CD4-positive, alpha-beta T cell treated with Interferon gamma for 1 hour (primary cell): ENCODE measurements around the gene LRRC56.
"Not testable (repeated sequence)": the region's sequence is repeated elsewhere in the genome, so short reads cannot be mapped to it uniquely, and the experiment has no call there.

ENCODE experiments used
- DNase-seq: peaks from one replicate; pipeline ENCODE4 v3.0.0-alpha.2; 2020

LRRC56 gene

GRCh38 chr11:559712-560304 is 22.5 kb downstream of the LRRC56 start:
- no peak for DNase-seq

GRCh38 chr11:560305-561147 is 23.2 kb downstream of the LRRC56 start, which contains the start of the genes LMNTD2 and RASSF7:
LMNTD2 (minus strand) TSS chr11:560738; CDS start chr11:560716, 22 bp downstream.
RASSF7 (plus strand) TSS chr11:560970; CDS start chr11:561769, 799 bp downstream.
- DNase-seq: peak; percentile 91

DNA sequence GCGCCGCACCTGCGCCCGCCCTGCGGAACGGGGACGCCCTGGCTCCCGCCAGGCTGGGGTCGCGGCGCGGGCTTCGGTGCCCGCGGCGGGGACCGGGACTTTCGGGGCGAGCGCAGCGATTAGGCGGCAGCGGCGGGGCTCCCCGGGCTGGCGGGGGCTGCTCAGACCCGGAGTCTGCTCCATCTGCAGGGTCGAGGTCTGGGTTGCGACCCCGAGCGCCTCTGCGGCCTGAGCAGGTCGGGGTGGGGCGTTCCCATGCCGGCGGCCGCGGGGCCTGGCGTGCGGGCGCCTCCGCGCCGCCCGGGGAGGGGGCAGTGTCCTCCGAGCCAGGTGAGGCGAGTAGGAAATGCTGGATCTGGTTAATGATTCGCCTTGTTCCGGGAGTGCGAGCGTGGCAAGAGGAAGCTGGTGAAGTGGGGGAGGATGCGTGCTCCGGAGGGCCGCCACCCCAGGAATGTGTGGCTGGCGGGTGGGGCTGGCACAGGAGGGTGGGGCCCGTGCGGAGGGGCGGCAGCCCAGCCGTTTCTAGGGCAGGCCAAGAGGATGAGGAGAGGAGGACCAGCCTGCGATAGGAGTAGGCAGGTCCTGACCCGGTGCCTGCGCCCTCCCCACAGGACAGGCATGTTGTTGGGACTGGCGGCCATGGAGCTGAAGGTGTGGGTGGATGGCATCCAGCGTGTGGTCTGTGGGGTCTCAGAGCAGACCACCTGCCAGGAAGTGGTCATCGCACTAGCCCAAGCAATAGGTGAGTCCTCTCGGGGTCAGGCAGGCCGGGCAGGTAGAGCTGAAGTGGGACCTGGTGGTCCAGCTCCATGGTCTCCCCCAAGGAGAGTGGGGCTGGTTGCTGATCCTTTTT is 24.0 kb downstream of the LRRC56 start:
- no peak for DNase-seq

DNA sequence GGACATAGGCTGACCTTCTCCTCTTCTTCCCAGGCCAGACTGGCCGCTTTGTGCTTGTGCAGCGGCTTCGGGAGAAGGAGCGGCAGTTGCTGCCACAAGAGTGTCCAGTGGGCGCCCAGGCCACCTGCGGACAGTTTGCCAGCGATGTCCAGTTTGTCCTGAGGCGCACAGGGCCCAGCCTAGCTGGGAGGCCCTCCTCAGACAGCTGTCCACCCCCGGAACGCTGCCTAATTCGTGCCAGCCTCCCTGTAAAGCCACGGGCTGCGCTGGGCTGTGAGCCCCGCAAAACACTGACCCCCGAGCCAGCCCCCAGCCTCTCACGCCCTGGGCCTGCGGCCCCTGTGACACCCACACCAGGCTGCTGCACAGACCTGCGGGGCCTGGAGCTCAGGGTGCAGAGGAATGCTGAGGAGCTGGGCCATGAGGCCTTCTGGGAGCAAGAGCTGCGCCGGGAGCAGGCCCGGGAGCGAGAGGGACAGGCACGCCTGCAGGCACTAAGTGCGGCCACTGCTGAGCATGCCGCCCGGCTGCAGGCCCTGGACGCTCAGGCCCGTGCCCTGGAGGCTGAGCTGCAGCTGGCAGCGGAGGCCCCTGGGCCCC is 24.8 kb downstream of the LRRC56 start:
- DNase-seq: no peak

- DNase-seq: no peak
Measured at GRCh38 chr11:563066-563811, 25.9 kb downstream of the LRRC56 start.

- no peak for DNase-seq
Measured at GRCh38 chr11:563812-564578, 26.7 kb downstream of the LRRC56 start.

GRCh38 chr11:565921-566509 is 28.7 kb downstream of the LRRC56 start:
- DNase-seq: no peak

DNA sequence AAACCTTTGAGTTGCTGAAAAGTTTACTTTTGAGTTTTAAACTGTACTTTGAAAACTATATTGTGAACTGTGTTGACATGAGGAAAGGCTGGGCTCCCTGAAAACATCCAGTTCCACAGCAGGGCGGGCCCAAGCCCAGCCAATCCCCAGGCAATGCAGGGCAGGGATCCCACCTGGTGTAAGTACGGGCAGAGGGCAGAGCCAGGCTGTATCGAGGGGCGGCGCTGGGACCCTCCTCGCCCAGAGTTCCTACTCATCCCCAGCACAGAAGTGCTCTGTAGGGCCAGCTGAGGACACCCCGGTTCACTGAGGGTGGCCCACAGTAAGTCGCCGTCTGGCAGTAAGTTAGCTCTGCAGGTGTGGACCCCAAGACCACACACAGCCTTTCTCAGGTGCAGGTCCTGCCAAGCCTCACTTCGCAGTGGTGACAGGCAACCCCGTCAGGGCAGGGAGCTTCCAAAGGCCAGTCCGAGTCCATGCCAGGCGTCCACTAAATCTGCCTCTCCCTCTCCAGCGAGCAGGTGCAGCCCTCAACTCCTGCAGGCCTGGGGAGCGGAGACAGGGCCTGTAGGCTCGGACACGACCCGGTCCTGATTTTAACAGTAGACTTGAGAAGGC is 29.8 kb downstream of the LRRC56 start:
- no peak for DNase-seq

DNA sequence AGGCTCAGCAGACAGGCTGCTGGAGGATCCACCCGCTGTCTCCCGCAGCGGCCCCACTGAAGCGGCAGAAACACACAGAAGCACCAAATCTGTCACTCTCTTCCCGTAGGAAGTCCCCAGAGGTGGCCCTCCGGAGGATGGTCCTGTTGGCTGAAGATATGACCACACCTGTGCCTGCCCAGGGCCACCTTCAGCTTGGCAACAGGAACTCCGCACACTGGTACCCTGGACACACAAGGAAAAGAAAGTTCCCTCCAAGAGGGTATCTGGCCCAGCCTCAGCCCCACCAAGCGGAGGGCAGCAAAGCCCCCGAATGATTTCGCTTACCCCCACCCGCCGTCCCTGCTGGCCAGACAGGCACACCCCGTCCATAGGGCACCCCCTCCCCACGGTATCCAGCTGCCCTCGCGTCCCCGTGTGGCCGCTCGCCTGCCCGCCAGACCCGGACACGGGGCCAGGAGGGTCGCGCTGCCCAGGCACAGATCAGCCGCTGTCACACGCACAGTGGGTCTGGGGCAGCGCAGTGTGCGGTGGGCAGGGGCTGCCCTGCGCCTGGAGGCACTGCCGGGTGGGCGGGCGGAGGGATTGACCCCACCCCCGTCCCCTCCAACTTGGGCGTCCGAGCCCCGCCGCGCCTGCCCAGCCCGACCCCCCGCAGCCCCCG is 30.4 kb downstream of the LRRC56 start:
- no peak for DNase-seq

- peak; percentile 95 for DNase-seq
Measured at GRCh38 chr11:568306-569157, 31.2 kb downstream of the LRRC56 start.

GRCh38 chr11:569158-569885 is 32.0 kb downstream of the LRRC56 start:
- DNase-seq: no peak

DNA sequence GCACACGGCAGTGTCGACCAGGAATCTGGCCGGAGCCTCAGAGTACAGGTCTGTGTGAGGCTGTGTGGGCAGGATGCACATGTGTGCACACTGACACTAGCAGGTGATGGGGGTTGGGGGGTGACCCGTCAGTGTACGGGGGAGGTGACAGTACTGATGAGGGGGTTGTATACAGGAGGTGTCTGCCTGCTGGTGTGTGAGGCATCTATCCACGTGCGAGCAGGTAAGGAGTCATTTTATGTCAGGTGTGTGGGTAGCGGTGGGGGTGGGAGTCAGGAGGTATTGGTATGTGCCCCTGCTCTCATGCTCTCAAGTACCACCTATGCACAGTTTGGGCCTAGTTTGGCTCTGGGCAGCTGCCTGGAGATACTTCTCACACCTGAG is 34.5 kb downstream of the LRRC56 start:
- DNase-seq: no peak

DNA sequence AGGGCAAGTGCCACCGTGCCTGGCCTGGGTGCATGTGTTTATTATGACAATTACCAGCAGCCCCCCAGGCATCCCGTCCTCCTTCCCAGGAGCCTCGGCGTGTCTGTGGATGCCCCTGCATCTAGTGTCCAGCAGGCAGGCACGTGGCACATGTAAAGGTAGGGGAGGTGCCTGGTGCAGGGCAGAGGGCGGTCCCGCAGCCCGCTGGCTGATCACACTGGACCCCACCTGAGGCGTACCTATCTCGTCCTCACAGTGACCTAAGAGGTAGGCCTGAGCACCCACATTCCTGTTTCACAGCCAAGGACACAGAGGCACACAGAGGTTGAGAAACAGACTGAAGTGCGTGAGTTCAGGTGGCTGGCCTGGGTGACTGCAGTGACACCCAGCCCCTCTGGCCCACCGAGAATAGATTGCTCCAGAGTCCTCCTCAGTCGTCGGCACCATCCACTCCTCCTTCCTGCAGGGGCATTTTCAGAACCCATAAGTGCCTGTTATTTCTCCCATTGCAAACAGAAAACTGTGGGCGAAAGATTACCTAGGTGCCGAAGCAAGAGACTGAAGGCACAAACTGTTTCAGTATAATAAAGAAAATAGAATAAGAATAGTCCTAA is 35.9 kb downstream of the LRRC56 start:
- DNase-seq: no peak

DNA sequence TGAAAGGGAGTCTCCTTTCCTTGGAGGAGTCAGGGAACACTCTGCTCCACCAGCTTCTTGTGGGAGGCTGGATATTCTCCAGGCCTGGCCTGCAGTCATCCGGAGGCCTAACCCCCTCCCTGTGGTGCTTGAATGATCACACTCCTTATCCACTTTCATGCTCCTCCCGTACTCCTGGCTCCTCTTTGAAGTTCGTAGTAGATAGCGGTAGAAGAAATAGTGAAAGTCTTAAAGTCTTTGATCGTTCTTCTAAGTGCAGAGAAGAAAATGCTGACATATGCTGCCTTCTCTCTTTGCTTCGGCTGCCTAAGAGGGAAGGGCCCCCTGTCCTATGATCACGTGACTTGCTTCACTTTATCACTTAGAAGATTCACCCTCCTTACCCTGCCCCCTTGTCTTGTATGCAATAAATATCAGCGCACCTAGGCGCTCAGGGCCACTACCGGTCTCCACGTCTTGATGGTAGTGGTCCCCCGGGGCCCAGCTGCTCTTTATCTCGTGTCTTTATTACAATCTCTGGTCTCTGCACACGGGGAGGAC is 36.8 kb downstream of the LRRC56 start:
- DNase-seq: not testable (repeated sequence)

- DNase-seq: no peak
Measured at GRCh38 chr11:574632-575312, 37.4 kb downstream of the LRRC56 start.

- no peak for DNase-seq
Measured at GRCh38 chr11:575313-575995, 38.1 kb downstream of the LRRC56 start.
